Activated B cell treated with CpG ODN at 0.5 μM for 24 hours (primary cell): ENCODE measurements around the gene ENG. TPM values are rescaled to one million over a fixed set of nuclear protein-coding genes. Genes with fewer than 3 reads are reported as not detected.

Source experiments
- ATAC-seq: fragments of 200-7000 bp; cut with Tn5 transposase; one replicate; pipeline ENCODE4 v1.10.0; 2021; ENCODE audit warnings: low read depth, mild to moderate bottlenecking, moderate library complexity
- CTCF ChIA-PET: fragments of 350-600 bp; sonication (Branson Sonifier 250); formaldehyde crosslinking; loops from one replicate; lab custom pipeline; 2021; ENCODE audit warnings: antibody characterized with exemption; lab: Charles Lee
- POLR2A ChIA-PET: fragments of 350-600 bp; sonication (Branson Sonifier 250); formaldehyde crosslinking; loops from one replicate; lab custom pipeline; 2021; ENCODE audit warnings: antibody characterized with exemption; lab: Charles Lee
- DNase-seq: peaks from one replicate; pipeline ENCODE4 v3.0.0; 2022
- H3K27ac Mint-ChIP-seq: one replicate; pipeline ENCODE4 v1.8.0; 2020; ENCODE audit warnings: mixed read lengths
- H3K27me3 Mint-ChIP-seq: one replicate; pipeline ENCODE4 v1.8.0; 2021; ENCODE audit warnings: mixed read lengths
- H3K36me3 Mint-ChIP-seq: one replicate; pipeline ENCODE4 v1.8.0; 2021; ENCODE audit warnings: low read depth, mixed read lengths
- H3K4me1 Mint-ChIP-seq: one replicate; pipeline ENCODE4 v1.8.0; 2021; ENCODE audit warnings: mixed read lengths
- H3K4me3 Mint-ChIP-seq: one replicate; pipeline ENCODE4 v1.8.0; 2020; ENCODE audit warnings: mild to moderate bottlenecking, mixed read lengths
- H3K9me3 Mint-ChIP-seq: one replicate; pipeline ENCODE4 v1.8.0; 2020; ENCODE audit warnings: mixed read lengths
- CTCF ChIP-seq: fragments of 200-600 bp; IDR thresholded peaks from one replicate; pipeline ENCODE4 v1.8.0; 2022; ENCODE audit warnings: antibody characterized with exemption, mild to moderate bottlenecking
- intact Hi-C: fragments of 100-400 bp; cut with micrococcal nuclease; formaldehyde crosslinking; loops from one replicate; pipeline ENCODE4 v1.15.1; 2024
- total RNA-seq: library from RNA; stranded (reverse); gene quantifications from 2 replicates; pipeline ENCODE4 v1.2.3, GENCODE V29; 2022

The ENG gene
- total RNA-seq, 1 donor from 2014 or later, result 6.1 TPM

GRCh38 chr9:127890053-127890452 is 35.6 kb upstream of the ENG start:
- ChIA-PET POLR2A (interaction anchor here (0.5 to 2.3 kb wide), 4 partner anchors 8 to 16 kb away, joined by 3 to 7 read pairs (median 4); no protein-coding TSS in a partner anchor), CTCF (interaction anchor here (0.8 to 1.4 kb wide), 3 partner anchors 21 to 155 kb away, joined by 3 to 5 read pairs (median 3); partner anchors contain the start of gene TOR2A)
- peaks cover 73% of the 10 kb centered on the region for H3K36me3 Mint-ChIP-seq
- no peaks in the 10 kb centered on the region for H3K27me3 Mint-ChIP-seq
- peaks cover 1% of the 10 kb centered on the region for H3K9me3 Mint-ChIP-seq
- H3K27ac Mint-ChIP-seq, result no peak overlapping the region
- H3K4me3 Mint-ChIP-seq, result no peak overlapping the region
- DNase-seq (no peak), ATAC-seq (no peak)
- intact Hi-C loops, result no loop called here
- peaks cover 4% of the 10 kb centered on the region for H3K4me1 Mint-ChIP-seq
- TF ChIP-seq CTCF, result no peak

GRCh38 chr9:127887792-127888191 is 33.3 kb upstream of the ENG start:
- DNase-seq (no peak), ATAC-seq (peak; percentile 80)
- Mint-ChIP-seq H3K27ac (no peak overlapping the region), H3K4me1 (peaks cover 18% of the 10 kb centered on the region), H3K36me3 (peaks cover 53% of the 10 kb centered on the region), H3K27me3 (no peaks in the 10 kb centered on the region), H3K9me3 (no peaks in the 10 kb centered on the region), H3K4me3 (no peak overlapping the region)
- TF ChIP-seq CTCF, result no peak
- intact Hi-C loops, result no loop called here
- ChIA-PET CTCF (interaction anchor here (0.9 to 2.1 kb wide), 2 partner anchors 18 to 34 kb away, joined by 3 to 11 read pairs; no protein-coding TSS in a partner anchor), POLR2A (interaction anchor here (2.5 kb wide), 1 partner anchor 28 kb away, joined by 19 read pairs; the partner anchor contains the start of gene ST6GALNAC4)

- POLR2A ChIA-PET, result interaction anchor here (0.6 to 2.5 kb wide), 2 partner anchors 30 to 42 kb away, joined by 4 to 19 read pairs; partner anchors contain the start of gene ST6GALNAC4
- H3K4me1 Mint-ChIP-seq, result peaks cover 22% of the 10 kb centered on the region
- no peak for ATAC-seq
- H3K9me3 Mint-ChIP-seq, result no peaks in the 10 kb centered on the region
- TF ChIP-seq CTCF, result no peak
- no peak for DNase-seq
- no peak overlapping the region for H3K27ac Mint-ChIP-seq
- CTCF ChIA-PET, result interaction anchor here (0.9 to 2.1 kb wide), 2 partner anchors 16 to 35 kb away, joined by 3 to 11 read pairs; no protein-coding TSS in a partner anchor
- peaks cover 44% of the 10 kb centered on the region for H3K36me3 Mint-ChIP-seq
- H3K27me3 Mint-ChIP-seq, result no peaks in the 10 kb centered on the region
- intact Hi-C loops, result no loop called here
- H3K4me3 Mint-ChIP-seq, result no peak overlapping the region
These were observed 32.0 kb upstream of the ENG start for GRCh38 chr9:127886401-127886972.

GRCh38 chr9:127885508-127886281 is 31.2 kb upstream of the ENG start:
- peaks cover 24% of the 10 kb centered on the region for H3K4me1 Mint-ChIP-seq
- DNase-seq (no peak), ATAC-seq (no peak)
- ChIA-PET CTCF (interaction anchor here (0.7 kb wide), 1 partner anchor 16 kb away, joined by 6 read pairs; no protein-coding TSS in a partner anchor), POLR2A (interaction anchor here (0.9 to 2.5 kb wide), 4 partner anchors 9 to 100 kb away, joined by 3 to 19 read pairs (median 4); partner anchors contain the start of genes CDK9 and ST6GALNAC4)
- no peak overlapping the region for H3K27ac Mint-ChIP-seq
- intact Hi-C loops, result no loop called here
- H3K27me3 Mint-ChIP-seq, result no peaks in the 10 kb centered on the region
- H3K36me3 Mint-ChIP-seq, result peaks cover 36% of the 10 kb centered on the region
- H3K4me3 Mint-ChIP-seq, result no peak overlapping the region
- H3K9me3 Mint-ChIP-seq, result no peaks in the 10 kb centered on the region
- TF ChIP-seq CTCF, result no peak
